ENCODE results near the gene CLK3. TPM values are rescaled to one million over a fixed set of nuclear protein-coding genes. Genes with fewer than 3 reads are reported as not detected.
A peak's percentile ranks its signal among the peaks of the same experiment; 100 is the strongest.

The CLK3 gene
- total and polyA plus RNA-seq, 2 donors (not counting 1 experiment from before 2014, with no cell fraction given): 39.9 to 43.1 TPM

- Histone ChIP-seq H3K4me1 (ENCODE audit: control insufficient read depth, extremely low read depth, insufficient read depth, low read length) (no peaks in the 10 kb centered on the region), H3K36me3 (ENCODE audit: control insufficient read depth, insufficient read depth, low read length) (peaks cover 28% of the 10 kb centered on the region), H3K9ac (ENCODE audit: insufficient read depth, low read length) (no peak overlapping the region), H3K4me3 (replicated peaks in 1 of 4; ENCODE audit: control extremely low read depth in 1 of 4, insufficient read depth in 1 of 4, low read depth in 3 of 4, low read length in 4 of 4) (no peak overlapping the region), H3K79me2 (ENCODE audit: control insufficient read depth, insufficient read depth, low read length) (no peaks in the 10 kb centered on the region), H3K27ac (ENCODE audit: insufficient read depth, low read length) (no peak overlapping the region), H3K27me3 (ENCODE audit: control insufficient read depth, insufficient read depth, low read length) (no peaks in the 10 kb centered on the region), H2AFZ (ENCODE audit: low read length) (no peak overlapping the region), H3K4me2 (ENCODE audit: extremely low read depth, insufficient read depth, low read length) (no peak overlapping the region), H4K20me1 (ENCODE audit: control insufficient read depth, extremely low read depth, insufficient read depth, low read length) (no peaks in the 10 kb centered on the region), H3K9me3 (ENCODE audit: control insufficient read depth, insufficient read depth, low read depth, low read length) (no peaks in the 10 kb centered on the region)
- TF ChIP-seq CTCF (conservative IDR thresholded peaks at IDR 0.05 in 1 of 2, IDR thresholded peaks at IDR 0.05 in 1 of 2; ENCODE audit: low read depth in 1 of 2, low read length in 2 of 2) (peak; percentile 70 to 93), EZH2 (IDR thresholded peaks at IDR 0.05; ENCODE audit: low read length, missing control alignments) (no peak)
- peak; percentile 29 to 49 for DNase-seq (ENCODE audit: low read depth in 2 of 2)
Measured at GRCh38 chr15:74631935-74632560, 16.4 kb downstream of the CLK3 start.

DNA sequence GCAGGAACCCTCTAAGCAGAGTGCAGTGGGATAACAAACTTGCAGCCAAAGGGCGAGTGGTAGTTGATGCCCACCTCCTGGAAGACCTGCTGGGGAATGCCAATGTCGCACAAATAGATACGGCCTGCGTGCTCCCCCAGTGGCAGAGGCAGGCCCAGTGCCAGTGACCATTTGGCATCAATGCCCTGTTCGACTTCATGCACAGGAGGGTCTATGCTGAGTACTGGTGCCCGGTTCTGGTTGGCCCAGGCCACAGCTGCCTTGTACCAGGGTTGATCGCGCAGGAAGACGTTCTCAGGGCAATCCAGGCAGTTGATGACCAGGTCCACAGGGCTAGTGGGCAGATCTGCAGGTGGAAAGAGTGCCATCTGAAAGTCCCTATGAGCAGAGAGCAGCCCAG lies 17.0 kb downstream of the CLK3 start:
- Histone ChIP-seq H3K36me3 (ENCODE audit: control insufficient read depth, insufficient read depth, low read length) (peaks cover 25% of the 10 kb centered on the region), H3K9me3 (ENCODE audit: control insufficient read depth, insufficient read depth, low read depth, low read length) (no peaks in the 10 kb centered on the region), H3K27me3 (ENCODE audit: control insufficient read depth, insufficient read depth, low read length) (no peaks in the 10 kb centered on the region), H3K27ac (ENCODE audit: insufficient read depth, low read length) (no peak overlapping the region), H3K9ac (ENCODE audit: insufficient read depth, low read length) (no peak overlapping the region), H3K4me2 (ENCODE audit: extremely low read depth, insufficient read depth, low read length) (no peak overlapping the region), H2AFZ (ENCODE audit: low read length) (no peak overlapping the region), H3K4me1 (ENCODE audit: control insufficient read depth, extremely low read depth, insufficient read depth, low read length) (no peaks in the 10 kb centered on the region), H3K4me3 (replicated peaks in 1 of 4; ENCODE audit: control extremely low read depth in 1 of 4, insufficient read depth in 1 of 4, low read depth in 3 of 4, low read length in 4 of 4) (no peak overlapping the region), H4K20me1 (ENCODE audit: control insufficient read depth, extremely low read depth, insufficient read depth, low read length) (no peaks in the 10 kb centered on the region), H3K79me2 (ENCODE audit: control insufficient read depth, insufficient read depth, low read length) (no peaks in the 10 kb centered on the region)
- no peak for DNase-seq (ENCODE audit: low read depth in 2 of 2)
- TF ChIP-seq CTCF (conservative IDR thresholded peaks at IDR 0.05 in 1 of 2, IDR thresholded peaks at IDR 0.05 in 1 of 2; ENCODE audit: low read depth in 1 of 2, low read length in 2 of 2) (no peak), EZH2 (IDR thresholded peaks at IDR 0.05; ENCODE audit: low read length, missing control alignments) (no peak)

DNA sequence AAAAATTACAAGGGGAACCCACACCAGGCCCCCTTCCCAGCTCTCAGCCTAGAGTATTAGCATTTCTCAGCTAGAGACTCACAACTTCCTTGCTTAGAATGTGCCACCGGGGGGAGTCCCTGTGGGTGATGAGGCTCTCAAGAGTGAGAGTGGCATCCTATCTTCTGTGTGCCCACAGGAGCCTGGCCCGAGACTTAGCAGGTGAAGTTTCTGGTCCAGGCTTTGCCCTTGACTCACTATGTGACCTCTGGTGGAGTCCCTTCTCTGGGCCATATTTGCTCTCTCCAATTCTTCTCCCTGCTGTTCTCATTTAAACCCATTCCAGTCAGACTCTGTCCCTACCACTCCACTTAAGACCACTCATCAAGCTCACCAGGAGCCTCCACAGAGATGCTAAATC lies 18.1 kb downstream of the CLK3 start:
- peaks cover 18% of the 10 kb centered on the region for H3K36me3 ChIP-seq (ENCODE audit: control insufficient read depth, insufficient read depth, low read length)
- no peaks in the 10 kb centered on the region for H3K4me1 ChIP-seq (ENCODE audit: control insufficient read depth, extremely low read depth, insufficient read depth, low read length)
- no peak overlapping the region for H2AFZ ChIP-seq (ENCODE audit: low read length)
- H3K9ac ChIP-seq (ENCODE audit: insufficient read depth, low read length): no peak overlapping the region
- H3K4me3 ChIP-seq (replicated peaks in 1 of 4; ENCODE audit: control extremely low read depth in 1 of 4, insufficient read depth in 1 of 4, low read depth in 3 of 4, low read length in 4 of 4): no peak overlapping the region
- H3K27me3 ChIP-seq (ENCODE audit: control insufficient read depth, insufficient read depth, low read length): no peaks in the 10 kb centered on the region
- DNase-seq (ENCODE audit: low read depth in 2 of 2): no peak
- no peaks in the 10 kb centered on the region for H3K79me2 ChIP-seq (ENCODE audit: control insufficient read depth, insufficient read depth, low read length)
- TF ChIP-seq CTCF (conservative IDR thresholded peaks at IDR 0.05 in 1 of 2, IDR thresholded peaks at IDR 0.05 in 1 of 2; ENCODE audit: low read depth in 1 of 2, low read length in 2 of 2) (no peak), EZH2 (IDR thresholded peaks at IDR 0.05; ENCODE audit: low read length, missing control alignments) (no peak)
- H4K20me1 ChIP-seq (ENCODE audit: control insufficient read depth, extremely low read depth, insufficient read depth, low read length): no peaks in the 10 kb centered on the region
- no peaks in the 10 kb centered on the region for H3K9me3 ChIP-seq (ENCODE audit: control insufficient read depth, insufficient read depth, low read depth, low read length)
- no peak overlapping the region for H3K4me2 ChIP-seq (ENCODE audit: extremely low read depth, insufficient read depth, low read length)
- no peak overlapping the region for H3K27ac ChIP-seq (ENCODE audit: insufficient read depth, low read length)
